Adipocyte (in vitro differentiated cells): ENCODE measurements around the gene TFB2M.
A peak's percentile ranks its signal among the peaks of the same experiment; 100 is the strongest.
"Not testable (repeated sequence)": the region's sequence is repeated elsewhere in the genome, so short reads cannot be mapped to it uniquely, and the experiment has no call there.

ENCODE experiments used
- DNase-seq: peaks from one replicate; pipeline ENCODE4 v3.0.0-alpha.2; 2015; ENCODE audit warnings: low read depth
- H3K27me3 ChIP-seq: replicated peaks from 2 replicates; pipeline ENCODE4 v1.7.0; 2013; ENCODE audit warnings: mild to moderate bottlenecking, low read length, moderate library complexity; ENCODE audit not compliant: control insufficient read depth, insufficient read depth
- H3K36me3 ChIP-seq: 2 replicates; pipeline ENCODE4 v1.7.0; 2013; ENCODE audit warnings: low read length, mild to moderate bottlenecking, moderate library complexity; ENCODE audit not compliant: control insufficient read depth, insufficient read depth, severe bottlenecking
- H3K4me1 ChIP-seq: 2 replicates; pipeline ENCODE4 v1.7.0; 2013; ENCODE audit warnings: mild to moderate bottlenecking, low read length, moderate library complexity; ENCODE audit not compliant: control insufficient read depth, insufficient read depth
- H3K4me3 ChIP-seq: 2 replicates; pipeline ENCODE4 v1.7.0; 2013; ENCODE audit warnings: mild to moderate bottlenecking, low read length, moderate library complexity
- H3K9ac ChIP-seq: 2 replicates; pipeline ENCODE4 v1.7.0; 2013; ENCODE audit warnings: mild to moderate bottlenecking, low read length, moderate library complexity
- H3K9me3 ChIP-seq: 2 replicates; pipeline ENCODE4 v1.7.0; 2013; ENCODE audit warnings: mild to moderate bottlenecking, low read length, moderate library complexity; ENCODE audit not compliant: control insufficient read depth

TFB2M gene

GRCh38 chr1:246583056-246583440 is 17.0 kb upstream of the TFB2M start:
- Histone ChIP-seq H3K4me3 (no peak overlapping the region), H3K9me3 (no peaks in the 10 kb centered on the region), H3K36me3 (no peaks in the 10 kb centered on the region), H3K4me1 (peaks cover 67% of the 10 kb centered on the region), H3K9ac (no peak overlapping the region), H3K27me3 (no peaks in the 10 kb centered on the region)
- no peak for DNase-seq

DNA sequence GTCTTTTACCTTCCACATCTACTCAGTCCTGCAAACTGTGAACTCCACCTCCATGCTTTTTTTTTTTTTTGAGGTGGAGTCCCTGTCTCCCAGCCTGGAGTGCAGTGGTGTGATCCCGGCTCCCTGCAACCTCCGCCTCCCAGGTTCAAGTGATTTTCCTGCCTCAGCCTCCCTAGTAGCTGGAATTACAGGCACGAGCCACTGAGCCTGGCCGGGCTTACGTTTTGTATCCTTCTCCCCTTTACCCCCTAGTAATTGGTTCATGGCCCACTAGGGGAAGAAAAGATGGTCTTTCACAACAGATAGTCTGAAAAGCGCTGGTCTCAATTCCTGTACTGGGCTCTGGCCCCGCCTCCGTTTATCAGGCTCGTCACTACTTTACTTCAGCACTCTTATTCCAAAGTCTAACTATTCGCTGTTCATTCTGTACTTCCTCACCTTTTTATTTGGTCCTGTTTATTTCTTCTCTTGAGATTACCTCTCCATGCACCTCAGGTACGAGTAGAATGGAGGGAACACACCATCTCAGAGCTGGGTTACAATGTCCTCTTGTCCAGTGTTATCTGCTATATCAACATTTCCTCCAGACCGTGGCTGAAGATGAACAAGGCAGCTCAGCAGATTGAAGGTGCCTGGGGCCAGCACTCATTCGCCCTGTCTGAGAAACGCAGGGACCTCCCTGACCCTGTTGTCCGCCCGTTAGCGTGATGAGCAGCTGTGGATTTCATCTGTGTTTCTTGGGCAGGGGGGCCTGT is 16.4 kb upstream of the TFB2M start:
- Histone ChIP-seq H3K4me3 (no peak overlapping the region), H3K27me3 (no peaks in the 10 kb centered on the region), H3K9me3 (no peaks in the 10 kb centered on the region), H3K4me1 (peaks cover 65% of the 10 kb centered on the region), H3K9ac (no peak overlapping the region), H3K36me3 (no peaks in the 10 kb centered on the region)
- no peak for DNase-seq

GRCh38 chr1:246580497-246581370 is 14.7 kb upstream of the TFB2M start:
- DNase-seq: no peak
- H3K9me3 ChIP-seq: no peaks in the 10 kb centered on the region
- H3K36me3 ChIP-seq: no peaks in the 10 kb centered on the region
- H3K4me1 ChIP-seq: peaks cover 54% of the 10 kb centered on the region
- peak overlapping the region; percentile 46 for H3K9ac ChIP-seq
- no peaks in the 10 kb centered on the region for H3K27me3 ChIP-seq
- H3K4me3 ChIP-seq: no peak overlapping the region

GRCh38 chr1:246579818-246580217 is 13.8 kb upstream of the TFB2M start:
- peak overlapping the region; percentile 36 for H3K4me3 ChIP-seq
- no peaks in the 10 kb centered on the region for H3K36me3 ChIP-seq
- H3K9ac ChIP-seq: peak overlapping the region; percentile 46
- H3K4me1 ChIP-seq: peaks cover 48% of the 10 kb centered on the region
- no peak for DNase-seq
- H3K9me3 ChIP-seq: no peaks in the 10 kb centered on the region
- no peaks in the 10 kb centered on the region for H3K27me3 ChIP-seq

DNA sequence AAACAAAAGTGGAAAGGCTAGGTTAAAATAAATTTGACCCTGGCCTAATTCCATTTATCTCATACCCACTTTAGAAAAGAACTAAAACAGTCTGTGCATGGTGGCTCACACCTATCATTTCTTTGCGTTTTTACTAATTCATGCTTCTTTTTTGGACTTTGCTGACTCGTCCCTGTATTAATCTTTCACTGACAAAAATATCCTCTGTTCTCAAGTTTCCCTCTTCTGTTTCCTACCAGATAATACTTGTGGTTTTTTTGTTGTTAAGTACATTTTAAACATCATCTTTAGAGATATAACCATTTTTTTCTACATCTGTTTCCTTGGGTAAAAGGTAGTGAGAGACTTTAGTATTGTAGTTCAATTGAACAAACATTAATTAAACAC is 11.7 kb upstream of the TFB2M start:
- no peak for DNase-seq
- H3K36me3 ChIP-seq: no peaks in the 10 kb centered on the region
- H3K4me3 ChIP-seq: no peak overlapping the region
- no peaks in the 10 kb centered on the region for H3K27me3 ChIP-seq
- H3K9me3 ChIP-seq: no peaks in the 10 kb centered on the region
- no peak overlapping the region for H3K9ac ChIP-seq
- H3K4me1 ChIP-seq: peaks cover 39% of the 10 kb centered on the region

DNA sequence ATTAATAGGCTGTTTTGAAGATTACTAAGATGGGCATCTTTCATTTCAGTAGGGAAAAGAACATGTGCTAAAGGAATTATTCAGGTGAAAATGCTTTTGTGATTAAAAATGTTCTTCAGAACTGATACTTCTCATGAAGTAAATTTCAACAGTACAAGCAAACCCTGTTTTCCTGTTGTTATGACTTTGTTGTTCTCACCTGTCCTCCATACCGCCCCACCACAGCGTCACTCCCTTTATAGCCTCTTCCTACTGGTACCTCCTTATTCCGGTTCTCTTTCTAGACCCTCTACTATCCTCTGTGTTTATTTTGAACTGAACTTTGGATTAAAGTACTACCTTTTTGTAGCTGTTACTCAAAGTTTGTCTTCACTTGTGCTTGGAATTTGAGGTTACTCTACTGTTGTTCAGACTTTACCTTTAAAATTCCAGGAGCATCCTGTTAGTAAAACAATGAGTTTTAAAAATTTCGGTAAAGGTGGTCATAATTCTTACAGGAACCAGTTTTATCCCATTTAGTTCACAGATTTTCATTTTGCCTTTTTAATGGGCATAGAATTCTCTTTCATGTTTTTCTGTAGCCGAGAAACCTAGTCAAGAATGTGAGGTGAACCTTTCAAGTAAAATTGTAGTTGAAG is 11.1 kb upstream of the TFB2M start:
- Histone ChIP-seq H3K36me3 (no peaks in the 10 kb centered on the region), H3K9me3 (no peaks in the 10 kb centered on the region), H3K4me3 (no peak overlapping the region), H3K27me3 (no peaks in the 10 kb centered on the region), H3K4me1 (peaks cover 36% of the 10 kb centered on the region), H3K9ac (no peak overlapping the region)
- DNase-seq: no peak

- H3K9me3 ChIP-seq: no peaks in the 10 kb centered on the region
- H3K4me3 ChIP-seq: no peak overlapping the region
- no peaks in the 10 kb centered on the region for H3K27me3 ChIP-seq
- DNase-seq: no peak
- H3K4me1 ChIP-seq: peaks cover 36% of the 10 kb centered on the region
- H3K36me3 ChIP-seq: no peaks in the 10 kb centered on the region
- no peak overlapping the region for H3K9ac ChIP-seq
Observed at GRCh38 chr1:246576709-246577032, 10.6 kb upstream of the TFB2M start.

- no peak for DNase-seq
- Histone ChIP-seq H3K4me1 (peaks cover 31% of the 10 kb centered on the region), H3K4me3 (no peak overlapping the region)
Observed at GRCh38 chr1:246573491-246573890, 7.4 kb upstream of the TFB2M start.

GRCh38 chr1:246572785-246573184 is 6.7 kb upstream of the TFB2M start:
- Histone ChIP-seq H3K4me1 (peaks cover 38% of the 10 kb centered on the region), H3K27me3 (no peaks in the 10 kb centered on the region), H3K9ac (no peak overlapping the region), H3K4me3 (no peak overlapping the region), H3K9me3 (no peaks in the 10 kb centered on the region), H3K36me3 (no peaks in the 10 kb centered on the region)
- no peak for DNase-seq

More at GRCh38 chr1:246573491-246573890, 7.4 kb upstream of the TFB2M start:
- no peaks in the 10 kb centered on the region for H3K36me3 ChIP-seq
- no peaks in the 10 kb centered on the region for H3K27me3 ChIP-seq
- no peaks in the 10 kb centered on the region for H3K9me3 ChIP-seq
- H3K9ac ChIP-seq: no peak overlapping the region

- Histone ChIP-seq H3K27me3 (no peaks in the 10 kb centered on the region), H3K4me1 (peaks cover 42% of the 10 kb centered on the region), H3K9ac (no peak overlapping the region), H3K9me3 (no peaks in the 10 kb centered on the region), H3K36me3 (no peaks in the 10 kb centered on the region), H3K4me3 (no peak overlapping the region)
- DNase-seq: no peak
Observed at GRCh38 chr1:246571953-246572352, 5.9 kb upstream of the TFB2M start.

GRCh38 chr1:246571309-246571708 is 5.2 kb upstream of the TFB2M start:
- not testable (repeated sequence) for H3K27me3 ChIP-seq, H3K36me3 ChIP-seq

More at GRCh38 chr1:246571309-246571708, 5.2 kb upstream of the TFB2M start:
- peaks cover 42% of the 10 kb centered on the region for H3K4me1 ChIP-seq
- H3K4me3 ChIP-seq, H3K9ac ChIP-seq, H3K9me3 ChIP-seq, DNase-seq: not testable (repeated sequence)
